HUES48 (cell line): ENCODE results near the gene SPTLC1.
"Not testable (repeated sequence)": the region's sequence is repeated elsewhere in the genome, so short reads cannot be mapped to it uniquely, and the experiment has no call there.

Source experiments
- H3K27ac ChIP-seq: one replicate; pipeline ENCODE4 v1.7.0; 2013; ENCODE audit warnings: low read depth, low read length, inconsistent platforms
- H3K27me3 ChIP-seq: 2 replicates; pipeline ENCODE4 v1.6.1; 2013; ENCODE audit warnings: mild to moderate bottlenecking, low read length; ENCODE audit not compliant: control insufficient read depth, insufficient read depth
- H3K36me3 ChIP-seq: 2 replicates; pipeline ENCODE4 v1.6.1; 2013; ENCODE audit warnings: low read length; ENCODE audit not compliant: control insufficient read depth, insufficient read depth
- H3K4me1 ChIP-seq: 2 replicates; pipeline ENCODE4 v1.6.1; 2013; ENCODE audit warnings: mild to moderate bottlenecking, low read length; ENCODE audit not compliant: control insufficient read depth, insufficient read depth
- H3K4me3 ChIP-seq: 2 replicates; pipeline ENCODE4 v1.5.1; 2013; ENCODE audit warnings: mild to moderate bottlenecking, low read depth, low read length
- H3K9ac ChIP-seq: 2 replicates; pipeline ENCODE4 v1.6.1; 2013; ENCODE audit warnings: mild to moderate bottlenecking, low read depth, low read length, moderate library complexity
- H3K9me3 ChIP-seq: 2 replicates; pipeline ENCODE4 v1.6.1; 2013; ENCODE audit warnings: low read length; ENCODE audit not compliant: control insufficient read depth, insufficient read depth

The SPTLC1 gene

DNA sequence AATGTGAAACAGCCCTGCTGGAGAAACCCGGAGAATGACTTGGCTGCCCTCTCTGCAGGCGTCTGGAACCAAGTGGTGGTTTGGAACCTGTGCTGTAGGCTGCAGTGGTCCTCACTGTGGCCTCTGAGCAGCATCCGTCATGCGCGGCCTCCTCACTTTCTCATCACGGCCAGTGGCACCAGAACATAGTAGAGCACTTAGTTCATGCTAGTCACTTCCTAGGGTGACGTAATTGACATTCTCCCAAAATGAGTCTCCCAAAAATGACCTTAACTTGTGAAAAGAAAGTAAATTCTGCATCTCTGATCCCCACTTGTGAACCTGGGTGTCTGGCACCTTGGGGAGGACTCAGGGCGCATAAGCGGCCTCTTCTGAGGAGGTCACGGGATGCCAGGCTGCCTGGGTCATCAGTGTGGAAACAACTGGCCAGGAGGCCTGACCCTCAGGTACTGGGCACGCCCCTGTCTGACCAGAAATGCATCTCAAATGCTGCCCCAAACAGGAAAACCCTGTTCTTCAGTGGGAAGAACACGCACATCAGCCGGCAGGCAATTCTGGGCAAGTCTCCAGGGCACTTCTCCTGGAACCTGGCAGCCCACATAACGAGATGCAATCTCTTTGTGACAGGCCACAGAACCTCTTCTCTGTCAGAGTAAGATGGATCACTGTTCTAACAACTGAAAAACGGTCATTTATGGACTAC lies 36.6 kb upstream of the SPTLC1 start:
- Histone ChIP-seq H3K9me3 (no peaks in the 10 kb centered on the region), H3K4me1 (peaks cover 11% of the 10 kb centered on the region), H3K27ac (no peak overlapping the region), H3K27me3 (no peaks in the 10 kb centered on the region), H3K4me3 (no peak overlapping the region), H3K9ac (no peak overlapping the region), H3K36me3 (no peaks in the 10 kb centered on the region)

GRCh38 chr9:92150501-92151470 lies 35.6 kb upstream of the SPTLC1 start:
- not testable (repeated sequence) for H3K27me3 ChIP-seq

GRCh38 chr9:92147852-92148180 lies 32.6 kb upstream of the SPTLC1 start:
- H3K9ac ChIP-seq: no peak overlapping the region
- no peaks in the 10 kb centered on the region for H3K36me3 ChIP-seq
- no peaks in the 10 kb centered on the region for H3K9me3 ChIP-seq
- H3K4me1 ChIP-seq: peaks cover 16% of the 10 kb centered on the region
- no peak overlapping the region for H3K27ac ChIP-seq
- H3K27me3 ChIP-seq: peaks cover under 1% of the 10 kb centered on the region; the same call in 1 of the 2 replicates
- no peak overlapping the region for H3K4me3 ChIP-seq

More at GRCh38 chr9:92150501-92151470, 35.6 kb upstream of the SPTLC1 start:
- H3K27ac ChIP-seq, H3K9ac ChIP-seq, H3K4me3 ChIP-seq, H3K36me3 ChIP-seq, H3K9me3 ChIP-seq: not testable (repeated sequence)
- H3K4me1 ChIP-seq: peaks cover 16% of the 10 kb centered on the region

DNA sequence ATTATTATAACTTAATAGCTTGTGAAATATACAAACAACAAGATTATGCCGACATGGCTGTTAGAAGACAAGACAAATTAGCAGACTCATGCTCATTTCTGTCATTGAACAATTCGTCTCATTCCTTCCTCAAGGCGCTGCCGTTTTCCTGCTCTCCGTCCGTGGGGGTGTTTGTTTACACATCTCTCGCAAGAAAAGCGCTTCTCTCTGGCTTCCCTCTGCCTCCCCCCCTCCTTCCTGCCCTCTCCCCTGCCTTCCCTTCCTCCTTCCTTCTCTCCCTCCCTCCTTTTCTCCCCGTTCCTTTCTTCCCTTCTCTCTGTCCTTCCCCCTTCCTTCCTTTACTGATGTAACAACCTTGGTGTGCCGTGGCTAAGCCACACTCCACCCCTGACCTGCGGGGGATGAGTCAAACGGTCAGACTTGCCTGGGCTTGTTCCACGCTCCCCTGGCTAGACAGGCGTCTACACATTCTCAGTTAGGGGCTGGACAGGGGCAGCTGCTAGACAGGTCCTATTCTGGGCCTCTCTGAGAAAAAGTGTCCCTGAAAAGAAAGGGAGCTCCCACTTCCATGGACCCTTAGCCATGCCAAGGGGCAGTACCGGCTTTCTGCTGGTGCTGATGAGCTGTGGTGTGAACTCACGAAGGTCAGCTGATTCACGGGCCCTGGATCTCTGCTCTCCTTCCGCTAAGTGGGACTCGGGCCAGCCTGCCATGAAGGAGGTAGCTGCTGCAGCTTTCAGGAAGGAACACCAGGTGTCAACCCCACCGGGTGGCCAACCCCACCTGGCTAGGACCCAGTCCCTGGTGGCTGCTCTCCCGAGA lies 32.0 kb upstream of the SPTLC1 start:
- H3K36me3 ChIP-seq: no peaks in the 10 kb centered on the region
- H3K9ac ChIP-seq: peak overlapping the region; percentile 24; the same call in 1 of the 2 replicates
- peak overlapping the region; percentile 61 for H3K27ac ChIP-seq
- H3K4me3 ChIP-seq: peak overlapping the region; percentile 39
- peaks cover 6% of the 10 kb centered on the region for H3K27me3 ChIP-seq
- H3K4me1 ChIP-seq: peaks cover 16% of the 10 kb centered on the region
- no peaks in the 10 kb centered on the region for H3K9me3 ChIP-seq

GRCh38 chr9:92146610-92147009 lies 31.4 kb upstream of the SPTLC1 start:
- peaks cover 9% of the 10 kb centered on the region for H3K27me3 ChIP-seq
- no peaks in the 10 kb centered on the region for H3K9me3 ChIP-seq
- no peaks in the 10 kb centered on the region for H3K36me3 ChIP-seq
- peaks cover 16% of the 10 kb centered on the region for H3K4me1 ChIP-seq
- no peak overlapping the region for H3K27ac ChIP-seq
- peak overlapping the region; percentile 24; the same call in 1 of the 2 replicates for H3K9ac ChIP-seq
- H3K4me3 ChIP-seq: peak overlapping the region; percentile 39

GRCh38 chr9:92145784-92146183 lies 30.6 kb upstream of the SPTLC1 start:
- not testable (repeated sequence) for H3K9ac ChIP-seq, H3K27ac ChIP-seq, H3K36me3 ChIP-seq, H3K4me3 ChIP-seq, H3K9me3 ChIP-seq
- peaks cover 15% of the 10 kb centered on the region for H3K27me3 ChIP-seq
- peaks cover 17% of the 10 kb centered on the region for H3K4me1 ChIP-seq

GRCh38 chr9:92142329-92142728 lies 27.1 kb upstream of the SPTLC1 start:
- Histone ChIP-seq H3K36me3 (no peaks in the 10 kb centered on the region), H3K9ac (no peak overlapping the region), H3K9me3 (no peaks in the 10 kb centered on the region), H3K27ac (no peak overlapping the region), H3K27me3 (peaks cover 20% of the 10 kb centered on the region), H3K4me1 (peaks cover 16% of the 10 kb centered on the region), H3K4me3 (no peak overlapping the region)

- Histone ChIP-seq H3K9me3 (no peaks in the 10 kb centered on the region), H3K9ac (no peak overlapping the region), H3K27me3 (peaks cover 20% of the 10 kb centered on the region), H3K4me1 (peaks cover 7% of the 10 kb centered on the region), H3K4me3 (peak overlapping the region; percentile 51), H3K36me3 (no peaks in the 10 kb centered on the region), H3K27ac (no peak overlapping the region)
These were observed 26.2 kb upstream of the SPTLC1 start for GRCh38 chr9:92141144-92142129.

DNA sequence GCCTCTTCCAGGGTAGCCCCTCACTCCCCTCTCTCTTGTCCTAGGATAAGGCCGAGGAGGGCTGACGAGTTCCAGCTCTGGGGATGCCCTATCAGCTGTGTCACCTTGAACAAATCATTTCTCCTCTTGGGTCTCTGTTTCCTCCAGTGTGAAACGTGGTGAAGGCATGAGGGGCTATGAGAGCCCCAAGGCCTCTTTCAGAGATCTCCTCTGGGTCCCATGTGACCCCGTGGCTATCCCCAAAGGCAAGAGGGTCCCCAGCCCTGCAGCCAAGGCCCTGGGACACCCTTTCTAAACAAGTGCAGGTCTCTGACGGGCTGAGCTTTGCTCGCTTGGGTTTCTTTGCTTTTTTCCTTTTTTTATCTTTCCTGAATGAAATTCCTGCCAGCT lies 25.5 kb upstream of the SPTLC1 start:
- H3K27ac ChIP-seq: no peak overlapping the region
- H3K4me1 ChIP-seq: peaks cover 6% of the 10 kb centered on the region
- no peaks in the 10 kb centered on the region for H3K36me3 ChIP-seq
- H3K9ac ChIP-seq: no peak overlapping the region
- peak overlapping the region; percentile 51 for H3K4me3 ChIP-seq
- H3K27me3 ChIP-seq: peaks cover 20% of the 10 kb centered on the region
- no peaks in the 10 kb centered on the region for H3K9me3 ChIP-seq
